Keratinocyte (primary cell): ENCODE results near the gene TMCC2.

Experiments
- EZH2 ChIP-seq: IDR thresholded peaks from one replicate; pipeline ENCODE4 v1.6.1; 2012; ENCODE audit warnings: inconsistent platforms, mild to moderate bottlenecking, low read length, moderate library complexity
- TF ChIP-seq, protein P1 (sequence below), 3 experiments: IDR thresholded peaks in 1 of 3; conservative IDR thresholded peaks in 1 of 3; optimal IDR thresholded peaks in 1 of 3; 2 replicates in 2 of 3; 3 replicates in 1 of 3; pipeline versions ENCODE3 to v1.5.1; 2011; ENCODE audit warnings: low read length in 3 of 3, mild to moderate bottlenecking in 3 of 3, moderate library complexity in 2 of 3, control low read depth in 1 of 3, inconsistent platforms in 1 of 3; ENCODE audit not compliant: insufficient read depth in 2 of 3; ENCODE audit errors: extremely low read depth in 1 of 3

DNA sequence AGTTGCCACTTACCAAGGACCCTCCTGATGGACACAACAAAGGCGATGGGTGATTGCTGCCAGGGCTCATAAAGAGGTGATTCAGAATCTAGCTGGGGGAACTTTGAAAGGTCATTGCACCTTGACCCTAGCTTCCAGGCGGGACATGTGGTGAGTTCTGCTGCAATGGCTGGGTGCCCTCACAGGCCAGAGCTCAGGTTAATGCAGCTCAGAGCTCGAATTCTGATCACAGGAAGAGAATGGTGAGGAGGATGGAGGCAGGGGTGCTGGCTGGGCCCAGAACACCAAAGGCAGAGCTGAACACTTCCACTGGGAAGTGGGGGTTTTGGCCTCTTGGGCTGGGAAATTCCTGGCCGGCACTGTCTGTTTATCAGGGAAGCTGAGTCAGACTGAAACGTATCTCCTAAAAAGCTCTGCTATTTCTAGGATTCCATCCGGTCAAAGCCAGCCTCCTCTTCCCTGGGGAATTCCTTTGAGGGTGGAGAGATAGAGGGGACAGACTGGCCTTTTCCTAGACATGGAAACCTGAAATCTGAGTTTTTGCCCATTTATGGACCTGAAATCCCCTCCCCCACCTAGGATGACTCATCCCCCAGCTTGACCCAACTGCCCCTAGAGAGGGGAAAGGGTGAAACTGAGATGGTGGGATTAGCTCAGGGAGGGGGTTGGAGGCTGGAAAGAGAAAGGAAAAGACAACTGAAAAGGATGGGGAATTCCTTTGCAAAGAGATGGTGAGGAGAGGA, 66.6 kb downstream of the TMCC2 start:
- TF ChIP-seq, protein P1, sequence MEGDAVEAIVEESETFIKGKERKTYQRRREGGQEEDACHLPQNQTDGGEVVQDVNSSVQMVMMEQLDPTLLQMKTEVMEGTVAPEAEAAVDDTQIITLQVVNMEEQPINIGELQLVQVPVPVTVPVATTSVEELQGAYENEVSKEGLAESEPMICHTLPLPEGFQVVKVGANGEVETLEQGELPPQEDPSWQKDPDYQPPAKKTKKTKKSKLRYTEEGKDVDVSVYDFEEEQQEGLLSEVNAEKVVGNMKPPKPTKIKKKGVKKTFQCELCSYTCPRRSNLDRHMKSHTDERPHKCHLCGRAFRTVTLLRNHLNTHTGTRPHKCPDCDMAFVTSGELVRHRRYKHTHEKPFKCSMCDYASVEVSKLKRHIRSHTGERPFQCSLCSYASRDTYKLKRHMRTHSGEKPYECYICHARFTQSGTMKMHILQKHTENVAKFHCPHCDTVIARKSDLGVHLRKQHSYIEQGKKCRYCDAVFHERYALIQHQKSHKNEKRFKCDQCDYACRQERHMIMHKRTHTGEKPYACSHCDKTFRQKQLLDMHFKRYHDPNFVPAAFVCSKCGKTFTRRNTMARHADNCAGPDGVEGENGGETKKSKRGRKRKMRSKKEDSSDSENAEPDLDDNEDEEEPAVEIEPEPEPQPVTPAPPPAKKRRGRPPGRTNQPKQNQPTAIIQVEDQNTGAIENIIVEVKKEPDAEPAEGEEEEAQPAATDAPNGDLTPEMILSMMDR (optimal IDR thresholded peaks at IDR 0.05 in 1 of 3, IDR thresholded peaks at IDR 0.05 in 1 of 3, conservative IDR thresholded peaks at IDR 0.05 in 1 of 3; ENCODE audit: extremely low read depth in 1 of 3, insufficient read depth in 2 of 3, low read length in 3 of 3) = no peak
- no peak for TF ChIP-seq EZH2
